PFSK-1 (cell line): ENCODE results near the gene BRINP2.

Experiments
- POLR2AphosphoS5 ChIP-seq: IDR thresholded peaks from 2 replicates; pipeline ENCODE4 v1.6.1; 2012; ENCODE audit warnings: low read depth, mild to moderate bottlenecking, control low read depth, low read length, moderate library complexity
- TAF1 ChIP-seq: IDR thresholded peaks from 2 replicates; pipeline ENCODE4 v1.6.1; 2012; ENCODE audit warnings: low read length, control low read depth, borderline replicate concordance; ENCODE audit not compliant: insufficient read depth

DNA sequence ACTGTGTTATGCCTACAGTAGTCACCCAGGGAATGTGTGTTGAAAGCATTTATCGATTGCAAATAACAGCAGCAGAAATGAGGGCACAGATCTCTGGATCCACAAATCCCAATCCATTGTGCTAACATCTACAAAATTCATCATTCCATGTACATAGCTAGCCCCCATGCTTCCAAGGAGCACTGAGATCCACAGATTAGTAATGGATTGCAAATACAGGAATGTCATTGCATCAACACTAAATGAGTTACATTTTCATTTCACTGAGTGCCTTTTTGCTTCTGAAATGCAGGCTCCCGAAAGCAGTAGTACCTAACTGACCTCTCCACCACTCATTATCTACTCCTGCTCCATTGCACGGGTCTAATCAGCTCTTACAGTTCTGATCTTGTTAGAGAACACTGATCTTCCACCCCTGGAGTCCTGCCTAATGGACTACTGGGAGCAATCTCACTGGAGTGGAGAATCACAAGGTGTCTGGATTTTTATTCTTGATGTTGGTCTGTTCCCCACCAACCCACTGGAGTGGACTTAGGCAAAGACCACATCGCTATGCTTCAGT lies 36.7 kb upstream of the BRINP2 start:
- no peak for TF ChIP-seq POLR2AphosphoS5
- no peak for TF ChIP-seq TAF1
